ENCODE data around the gene PIGK. TPM values are rescaled to one million over a fixed set of nuclear protein-coding genes. Genes with fewer than 3 reads are reported as not detected.

The PIGK gene
- total RNA-seq, 6 donors from 2014 or later, result 10.2 to 30.6 (median 17.5) TPM

DNA sequence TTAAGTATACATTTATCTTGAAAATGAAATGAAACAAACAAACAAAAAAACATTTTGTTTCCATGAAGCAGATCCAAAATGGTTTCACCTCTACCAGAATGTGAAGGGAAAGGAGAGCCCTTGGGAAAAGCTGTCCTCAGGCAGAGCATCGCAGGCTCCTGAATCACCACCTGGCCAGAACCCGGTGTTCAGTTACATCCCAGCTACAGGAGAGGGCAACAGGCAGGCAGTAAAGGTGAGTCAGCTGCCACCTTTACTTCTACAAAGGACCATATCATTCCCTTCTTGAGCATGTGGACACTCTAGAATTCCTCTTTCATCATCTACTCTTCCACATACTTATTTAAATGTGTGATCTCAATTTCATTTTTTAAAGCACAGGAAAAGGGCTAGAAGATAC is 151.2 kb downstream of the PIGK start:
- no peak overlapping the region for H3K4me3 ChIP-seq
- H3K4me1 ChIP-seq, result no peaks in the 10 kb centered on the region
- DNase-seq (no peak), ATAC-seq (ENCODE audit: low FRiP score in 2 of 2) (no peak)
- H3K27ac ChIP-seq, result no peak overlapping the region
- H3K9me3 ChIP-seq, result no peaks in the 10 kb centered on the region
- no peaks in the 10 kb centered on the region for H3K27me3 ChIP-seq
- H3K36me3 ChIP-seq, result no peaks in the 10 kb centered on the region
- 88 to 95% methylated on average over 2 of the region's 2 CpGs for WGBS, 2 donors
- TF ChIP-seq EP300 (IDR thresholded peaks at IDR 0.05) (no peak), POLR2A (IDR thresholded peaks at IDR 0.05) (no peak), POLR2AphosphoS5 (IDR thresholded peaks at IDR 0.05) (no peak)
- TF ChIP-seq, protein P1, sequence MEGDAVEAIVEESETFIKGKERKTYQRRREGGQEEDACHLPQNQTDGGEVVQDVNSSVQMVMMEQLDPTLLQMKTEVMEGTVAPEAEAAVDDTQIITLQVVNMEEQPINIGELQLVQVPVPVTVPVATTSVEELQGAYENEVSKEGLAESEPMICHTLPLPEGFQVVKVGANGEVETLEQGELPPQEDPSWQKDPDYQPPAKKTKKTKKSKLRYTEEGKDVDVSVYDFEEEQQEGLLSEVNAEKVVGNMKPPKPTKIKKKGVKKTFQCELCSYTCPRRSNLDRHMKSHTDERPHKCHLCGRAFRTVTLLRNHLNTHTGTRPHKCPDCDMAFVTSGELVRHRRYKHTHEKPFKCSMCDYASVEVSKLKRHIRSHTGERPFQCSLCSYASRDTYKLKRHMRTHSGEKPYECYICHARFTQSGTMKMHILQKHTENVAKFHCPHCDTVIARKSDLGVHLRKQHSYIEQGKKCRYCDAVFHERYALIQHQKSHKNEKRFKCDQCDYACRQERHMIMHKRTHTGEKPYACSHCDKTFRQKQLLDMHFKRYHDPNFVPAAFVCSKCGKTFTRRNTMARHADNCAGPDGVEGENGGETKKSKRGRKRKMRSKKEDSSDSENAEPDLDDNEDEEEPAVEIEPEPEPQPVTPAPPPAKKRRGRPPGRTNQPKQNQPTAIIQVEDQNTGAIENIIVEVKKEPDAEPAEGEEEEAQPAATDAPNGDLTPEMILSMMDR (IDR thresholded peaks at IDR 0.05), result no peak

DNA sequence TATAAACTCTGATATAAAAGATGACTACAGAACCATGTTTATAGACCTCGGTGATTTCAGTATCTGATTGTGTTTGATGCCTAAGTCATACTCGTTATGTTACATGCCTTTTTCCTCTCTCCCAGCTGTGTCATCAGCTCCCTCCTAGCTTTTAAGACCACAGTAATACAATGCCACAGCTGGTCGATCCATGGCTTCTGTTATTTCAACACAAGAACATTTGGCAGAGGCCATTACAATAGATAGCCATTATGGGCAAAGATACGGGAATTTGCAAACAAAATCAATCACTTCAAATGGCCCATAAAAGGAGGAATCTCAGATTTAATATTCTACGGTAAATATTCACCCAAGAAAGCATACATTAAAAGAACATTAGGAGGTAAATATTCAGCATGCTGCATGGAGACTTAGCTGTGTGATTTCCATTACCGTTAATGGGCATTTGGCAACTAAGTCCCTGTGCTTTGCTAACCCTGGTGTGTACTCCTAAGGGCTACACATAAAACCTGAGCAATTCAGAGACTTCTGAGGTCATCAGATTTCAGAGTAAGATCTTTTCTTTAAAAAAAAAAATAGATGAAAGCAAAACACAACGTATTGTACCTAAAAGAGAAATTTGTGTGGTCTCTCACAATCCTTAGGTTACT is 153.4 kb downstream of the PIGK start:
- TF ChIP-seq POLR2A (IDR thresholded peaks at IDR 0.05), result no peak
- TF ChIP-seq EP300 (IDR thresholded peaks at IDR 0.05), result no peak
- Histone ChIP-seq H3K9me3 (no peaks in the 10 kb centered on the region), H3K27me3 (no peaks in the 10 kb centered on the region), H3K4me3 (no peak overlapping the region), H3K27ac (no peak overlapping the region), H3K4me1 (no peaks in the 10 kb centered on the region), H3K36me3 (no peaks in the 10 kb centered on the region)
- ATAC-seq (ENCODE audit: low FRiP score in 2 of 2) (no peak), DNase-seq (no peak)
- WGBS, 2 donors, result 80 to 87% methylated on average over 7 of the region's 7 CpGs

- Histone ChIP-seq H3K27ac (no peak overlapping the region), H3K4me1 (no peaks in the 10 kb centered on the region), H3K27me3 (no peaks in the 10 kb centered on the region), H3K36me3 (no peaks in the 10 kb centered on the region), H3K9me3 (no peaks in the 10 kb centered on the region), H3K4me3 (no peak overlapping the region)
- DNase-seq (no peak), ATAC-seq (ENCODE audit: low FRiP score in 2 of 2) (no peak)
- WGBS, 2 donors, result 78 to 86% methylated on average over 2 of the region's 2 CpGs
- TF ChIP-seq, protein P1 (IDR thresholded peaks at IDR 0.05), result no peak
- TF ChIP-seq POLR2AphosphoS5 (IDR thresholded peaks at IDR 0.05) (no peak), EP300 (IDR thresholded peaks at IDR 0.05) (no peak), POLR2A (IDR thresholded peaks at IDR 0.05) (no peak)
Measured at GRCh38 chr1:77064246-77064645, 155.0 kb downstream of the PIGK start.

DNA sequence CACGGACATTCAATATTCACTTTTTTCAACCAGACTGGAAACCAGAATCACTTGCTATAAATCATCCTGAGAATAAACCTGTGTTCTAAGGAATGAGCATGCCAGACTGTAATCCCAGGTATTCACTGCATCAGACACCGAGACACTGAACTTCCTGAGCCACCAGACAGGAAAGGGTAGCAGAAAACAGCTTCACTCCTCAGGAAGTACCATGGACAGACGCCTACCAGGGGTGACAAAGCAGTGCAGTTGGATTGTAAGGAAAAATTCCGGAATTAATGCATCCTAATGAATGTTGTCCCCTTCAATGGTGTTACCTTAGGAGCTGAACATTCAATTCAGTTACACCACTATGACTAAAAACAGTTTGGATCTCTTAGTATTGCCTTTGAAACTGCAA is 156.1 kb downstream of the PIGK start:
- Histone ChIP-seq H3K27ac (no peak overlapping the region), H3K9me3 (no peaks in the 10 kb centered on the region), H3K36me3 (no peaks in the 10 kb centered on the region), H3K4me1 (no peaks in the 10 kb centered on the region), H3K4me3 (no peak overlapping the region), H3K27me3 (no peaks in the 10 kb centered on the region)
- TF ChIP-seq POLR2AphosphoS5 (IDR thresholded peaks at IDR 0.05), result no peak
- TF ChIP-seq, protein P1 (IDR thresholded peaks at IDR 0.05), result no peak
- DNase-seq (no peak), ATAC-seq (ENCODE audit: low FRiP score in 2 of 2) (no peak)
- whole genome bisulfite sequencing, 2 donors, result 47 to 64% methylated on average over 4 of the region's 4 CpGs

GRCh38 chr1:77061162-77061561 is 158.1 kb downstream of the PIGK start:
- DNase-seq (no peak), ATAC-seq (ENCODE audit: low FRiP score in 2 of 2) (no peak)
- H3K27me3 ChIP-seq, result no peaks in the 10 kb centered on the region
- H3K4me3 ChIP-seq, result no peak overlapping the region
- no peaks in the 10 kb centered on the region for H3K36me3 ChIP-seq
- WGBS, 2 donors, result 58 to 64% methylated on average over 3 of the region's 3 CpGs
- TF ChIP-seq POLR2A (IDR thresholded peaks at IDR 0.05), result no peak
- no peaks in the 10 kb centered on the region for H3K9me3 ChIP-seq
- no peaks in the 10 kb centered on the region for H3K4me1 ChIP-seq
- no peak overlapping the region for H3K27ac ChIP-seq

- ATAC-seq (ENCODE audit: low FRiP score in 2 of 2) (no peak), DNase-seq (no peak)
- H3K36me3 ChIP-seq, result no peaks in the 10 kb centered on the region
- H3K27ac ChIP-seq, result no peak overlapping the region
- H3K4me3 ChIP-seq, result no peak overlapping the region
- H3K27me3 ChIP-seq, result no peaks in the 10 kb centered on the region
- H3K4me1 ChIP-seq, result no peaks in the 10 kb centered on the region
- no peaks in the 10 kb centered on the region for H3K9me3 ChIP-seq
- 31 to 33% methylated on average over 5 of the region's 5 CpGs for WGBS, 2 donors
- TF ChIP-seq POLR2A (IDR thresholded peaks at IDR 0.05), result no peak
- no peak for TF ChIP-seq EP300 (IDR thresholded peaks at IDR 0.05)
- TF ChIP-seq, protein P1 (IDR thresholded peaks at IDR 0.05), result no peak
- no peak for TF ChIP-seq POLR2AphosphoS5 (IDR thresholded peaks at IDR 0.05)
Measured at GRCh38 chr1:77060000-77060399, 159.2 kb downstream of the PIGK start.
